COLO668 (cell line): ENCODE data around the gene NRL.

Source experiments
- DNase-seq: peaks from one replicate; lab custom pipeline; 2025; ENCODE audit not compliant: unreplicated experiment; lab: John Stamatoyannopoulos, UW

The NRL gene

DNA sequence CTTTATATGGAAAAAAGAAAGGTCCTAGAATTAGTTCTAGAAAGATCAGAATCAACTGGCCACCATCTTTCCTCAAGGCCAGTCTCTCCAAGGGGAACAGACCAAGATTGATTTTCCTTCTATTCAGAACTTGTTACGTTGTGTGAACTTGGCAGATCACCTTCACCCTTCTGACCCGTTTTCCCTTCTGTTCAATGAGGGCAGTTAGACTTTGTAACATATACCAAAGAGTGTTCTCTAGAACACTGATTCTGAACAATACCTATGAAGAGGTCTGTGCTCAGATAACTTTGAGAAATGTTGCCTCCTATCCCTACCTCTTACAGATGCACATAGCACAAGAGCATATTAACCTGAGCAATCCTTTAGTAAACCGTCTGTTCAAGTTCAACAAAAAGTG is 31.3 kb downstream of the NRL start:
- no peak for DNase-seq

DNA sequence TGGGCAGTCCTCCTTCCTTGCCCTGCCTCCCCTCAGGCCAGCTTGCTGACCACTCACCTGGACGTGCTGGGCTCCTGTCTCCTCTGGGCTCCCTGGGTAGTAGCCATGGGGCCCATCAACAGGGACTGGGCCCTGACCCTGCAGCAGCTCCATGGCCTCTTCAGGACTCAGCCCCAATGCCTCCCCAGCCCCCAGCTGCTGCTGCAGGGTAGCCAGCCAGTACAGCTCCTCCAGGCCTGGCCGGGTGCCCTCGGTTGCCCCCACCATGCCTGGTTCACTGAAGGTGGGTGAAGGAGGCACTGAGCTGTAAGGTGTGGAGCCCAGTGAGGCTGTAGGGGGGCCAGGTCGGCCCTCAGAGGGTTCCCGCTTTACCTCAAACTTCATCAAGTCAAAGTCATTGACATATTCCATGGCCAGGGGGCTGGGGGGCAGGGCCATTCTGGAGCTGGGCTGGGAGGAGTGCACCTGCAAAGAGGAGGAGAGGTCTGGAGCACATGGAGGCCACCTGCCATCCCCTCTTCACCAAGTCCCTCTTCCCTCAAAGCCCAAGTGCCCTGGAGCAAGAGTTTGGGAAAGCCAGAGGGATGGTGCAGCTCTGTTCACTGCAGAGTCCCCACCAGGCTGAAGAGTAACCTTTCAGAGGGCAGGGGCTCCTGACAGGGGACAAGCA is 32.2 kb downstream of the NRL start:
- DNase-seq, result no peak

DNA sequence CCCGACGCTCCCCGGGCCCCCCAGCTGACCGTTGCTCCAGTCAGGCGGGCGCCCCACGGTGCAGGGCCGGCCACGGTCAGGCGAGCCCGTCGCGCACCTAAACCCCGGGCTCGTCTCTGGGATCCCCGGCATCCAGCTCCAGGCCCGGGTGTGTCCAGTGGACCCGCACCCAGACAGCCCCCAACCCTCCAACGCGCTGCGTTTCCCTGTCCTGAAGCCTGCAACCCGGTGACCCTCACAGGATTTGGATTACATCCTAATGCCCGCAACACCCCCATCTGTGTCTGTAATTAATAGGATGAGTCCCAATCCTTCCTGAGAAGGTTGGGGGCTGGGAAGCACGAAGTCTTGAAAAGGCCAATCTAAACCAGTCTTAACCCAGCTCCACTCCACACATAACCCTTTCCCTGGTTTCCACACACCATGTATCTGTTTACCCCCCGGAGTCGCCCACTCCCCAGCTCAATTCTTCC is 33.0 kb downstream of the NRL start:
- DNase-seq, result no peak

DNA sequence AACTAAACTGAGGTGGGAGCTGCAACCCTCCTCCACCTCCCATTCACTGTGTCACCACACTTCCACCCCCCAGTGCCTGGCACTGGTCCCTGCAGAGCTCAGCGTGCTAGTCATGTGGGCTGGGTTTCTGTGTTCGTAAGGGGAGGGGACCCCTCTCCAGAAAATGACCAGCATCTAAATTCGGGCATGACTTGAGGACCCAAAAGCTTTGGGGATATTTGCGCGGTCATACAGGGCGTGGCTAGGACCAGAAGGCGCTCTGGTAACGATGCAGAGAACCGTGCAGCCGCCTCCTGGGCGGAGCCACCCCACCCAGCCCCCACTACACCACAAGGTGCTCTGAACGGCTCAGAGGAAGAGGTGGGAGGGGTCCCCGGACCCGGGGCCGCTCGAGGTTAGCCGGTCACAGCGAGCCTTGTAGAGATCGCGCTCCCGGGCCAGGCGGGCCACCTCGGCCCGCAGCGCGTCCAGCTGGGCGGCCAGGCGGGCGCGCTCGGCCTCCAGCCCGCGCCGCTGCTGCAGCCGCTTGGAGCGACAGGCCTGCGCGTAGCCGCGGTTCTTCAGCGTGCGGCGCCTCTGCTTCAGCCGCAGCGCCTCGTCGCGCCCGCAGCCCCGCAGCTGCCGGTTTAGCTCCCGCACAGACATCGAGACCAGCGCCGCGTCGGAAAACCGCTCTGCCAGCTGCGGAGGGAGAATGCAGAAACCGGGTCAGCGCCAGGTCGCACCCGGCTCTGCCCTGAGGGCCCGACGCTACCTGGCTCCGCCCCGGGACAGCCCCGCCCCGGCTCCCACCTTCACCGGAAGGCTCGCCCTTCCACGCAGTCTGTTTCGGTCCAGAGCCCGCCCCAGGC is 33.6 kb downstream of the NRL start:
- DNase-seq, result peak; percentile 82

DNA sequence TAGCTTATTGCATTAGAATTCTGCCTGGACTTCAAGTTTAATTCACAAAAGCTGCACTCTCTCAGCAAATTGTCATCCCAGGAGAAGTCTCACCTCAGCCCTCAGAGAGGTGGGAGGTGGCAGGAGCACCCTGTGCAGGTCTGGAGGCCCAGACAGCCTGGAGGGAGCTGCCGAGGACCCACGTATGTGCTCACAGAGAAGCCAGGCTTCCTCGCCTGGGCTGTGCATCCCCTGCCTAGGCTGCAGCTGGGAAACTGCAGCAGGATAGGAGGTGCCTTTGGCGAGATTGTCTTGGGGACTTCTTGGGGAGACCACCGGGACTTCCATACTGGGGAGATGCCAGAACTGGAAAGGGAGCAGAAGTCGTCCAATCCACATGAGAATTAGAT is 34.6 kb downstream of the NRL start:
- DNase-seq, result no peak

DNA sequence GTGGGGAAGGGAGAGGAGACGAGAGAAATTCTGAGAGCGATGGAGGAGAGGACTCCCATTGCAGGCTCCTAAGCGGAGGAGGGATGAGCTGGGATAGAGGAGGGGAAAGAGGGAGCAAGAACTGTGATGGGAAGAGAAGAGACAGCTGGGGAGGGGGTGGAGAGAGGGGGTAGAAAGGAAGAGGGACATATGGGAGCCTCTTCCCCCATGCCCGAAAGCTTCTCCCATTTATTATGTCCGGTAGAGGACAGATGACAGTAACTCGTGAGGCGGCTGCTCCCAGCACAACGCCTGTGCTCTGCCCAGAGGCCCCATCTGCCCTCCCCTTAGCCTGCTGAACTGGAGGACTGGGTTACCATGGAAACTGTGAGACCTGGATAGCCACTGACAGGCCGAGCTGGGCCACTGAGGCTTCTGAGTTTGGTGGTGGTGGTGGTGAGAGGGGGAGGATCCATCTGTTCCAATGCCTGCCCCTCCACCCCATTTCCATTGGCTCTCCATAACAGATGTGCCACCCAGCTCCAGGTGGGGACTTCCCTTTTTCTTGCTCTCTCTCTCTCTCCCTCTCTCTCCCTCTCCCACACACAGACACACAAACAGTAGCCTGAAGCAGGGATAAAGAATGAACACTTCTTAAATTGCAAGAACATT is 35.1 kb downstream of the NRL start:
- no peak for DNase-seq

DNA sequence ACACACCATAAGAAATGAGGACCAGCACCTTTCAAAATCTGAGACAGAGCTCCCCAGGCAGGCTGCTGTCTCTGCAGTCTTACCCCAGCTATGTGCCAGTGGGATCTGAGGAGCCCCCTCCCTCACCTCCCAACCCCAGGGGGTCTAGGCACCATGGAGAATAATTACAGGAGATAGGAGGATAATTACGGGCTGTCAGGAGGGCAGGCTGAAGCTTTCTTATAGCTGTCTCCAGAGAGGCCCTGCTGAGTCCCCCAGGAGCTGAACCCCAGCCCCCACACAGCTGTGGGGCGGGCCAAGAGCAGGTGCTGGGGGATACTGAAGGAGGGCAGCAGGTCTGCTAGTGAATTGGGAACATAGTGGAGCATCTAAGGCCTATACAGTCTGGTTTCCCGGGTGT is 36.6 kb downstream of the NRL start:
- DNase-seq, result no peak

DNA sequence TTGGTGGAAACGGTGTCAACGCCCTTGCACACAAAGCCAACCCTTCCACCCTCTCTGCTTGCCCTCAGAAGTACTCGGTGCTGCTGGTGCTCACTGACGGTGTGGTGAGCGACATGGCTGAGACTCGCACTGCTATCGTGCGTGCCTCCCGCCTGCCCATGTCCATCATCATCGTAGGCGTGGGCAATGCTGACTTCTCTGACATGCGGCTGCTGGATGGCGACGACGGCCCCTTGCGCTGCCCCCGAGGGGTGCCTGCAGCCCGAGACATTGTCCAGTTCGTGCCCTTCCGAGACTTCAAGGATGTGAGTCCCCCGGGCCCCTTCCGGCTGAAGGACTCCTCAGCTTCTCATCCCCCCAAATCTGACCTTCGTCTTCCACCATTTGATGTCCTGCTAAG is 37.7 kb downstream of the NRL start:
- no peak for DNase-seq

DNA sequence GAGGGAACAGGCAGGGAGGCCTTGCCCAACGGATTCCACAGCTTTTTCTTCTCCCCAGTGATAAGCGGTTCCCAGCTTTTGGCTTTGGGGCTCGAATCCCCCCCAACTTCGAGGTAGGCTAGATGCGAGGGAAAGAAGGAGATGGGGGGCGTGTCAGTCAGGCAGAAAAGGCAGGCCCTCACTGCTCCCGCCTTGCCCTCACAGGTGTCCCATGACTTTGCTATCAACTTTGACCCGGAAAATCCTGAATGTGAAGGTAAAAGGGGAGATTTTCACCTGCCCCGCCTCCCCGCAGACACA is 38.5 kb downstream of the NRL start:
- DNase-seq, result no peak

DNA sequence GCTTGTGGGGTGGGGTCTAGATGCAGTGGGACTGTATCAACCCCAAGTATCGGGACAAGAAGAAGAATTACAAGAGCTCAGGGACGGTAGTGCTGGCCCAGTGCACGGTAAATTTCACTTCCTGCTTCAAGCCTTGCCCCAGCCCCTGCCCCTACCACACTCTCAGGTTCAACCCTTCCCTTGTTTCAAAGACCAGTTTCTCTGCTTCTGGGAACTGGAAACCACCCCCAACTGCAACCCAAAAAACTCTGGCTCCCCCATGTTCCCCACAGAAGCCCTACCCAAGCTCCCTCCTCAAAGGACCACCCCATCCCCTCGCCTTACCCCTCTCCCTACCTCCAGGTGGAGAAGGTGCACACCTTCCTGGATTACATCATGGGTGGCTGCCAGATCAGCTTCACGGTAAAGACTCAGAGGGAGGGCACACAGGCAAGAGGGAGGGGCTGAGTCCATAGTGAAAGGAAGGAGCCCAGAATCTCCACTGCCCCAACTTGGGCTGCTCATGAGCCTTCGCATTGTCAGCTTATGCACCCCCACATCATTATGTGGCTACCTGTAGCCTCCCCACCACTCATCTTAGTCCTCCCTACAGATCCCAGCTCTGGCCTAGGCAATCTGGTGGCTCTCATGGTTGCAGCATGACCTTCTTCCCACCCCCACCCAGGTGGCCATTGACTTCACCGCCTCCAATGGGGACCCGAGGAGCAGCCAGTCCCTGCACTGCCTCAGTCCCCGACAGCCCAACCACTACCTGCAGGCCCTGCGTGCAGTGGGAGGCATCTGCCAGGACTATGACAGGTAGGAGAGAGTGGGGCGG is 39.1 kb downstream of the NRL start:
- no peak for DNase-seq

DNA sequence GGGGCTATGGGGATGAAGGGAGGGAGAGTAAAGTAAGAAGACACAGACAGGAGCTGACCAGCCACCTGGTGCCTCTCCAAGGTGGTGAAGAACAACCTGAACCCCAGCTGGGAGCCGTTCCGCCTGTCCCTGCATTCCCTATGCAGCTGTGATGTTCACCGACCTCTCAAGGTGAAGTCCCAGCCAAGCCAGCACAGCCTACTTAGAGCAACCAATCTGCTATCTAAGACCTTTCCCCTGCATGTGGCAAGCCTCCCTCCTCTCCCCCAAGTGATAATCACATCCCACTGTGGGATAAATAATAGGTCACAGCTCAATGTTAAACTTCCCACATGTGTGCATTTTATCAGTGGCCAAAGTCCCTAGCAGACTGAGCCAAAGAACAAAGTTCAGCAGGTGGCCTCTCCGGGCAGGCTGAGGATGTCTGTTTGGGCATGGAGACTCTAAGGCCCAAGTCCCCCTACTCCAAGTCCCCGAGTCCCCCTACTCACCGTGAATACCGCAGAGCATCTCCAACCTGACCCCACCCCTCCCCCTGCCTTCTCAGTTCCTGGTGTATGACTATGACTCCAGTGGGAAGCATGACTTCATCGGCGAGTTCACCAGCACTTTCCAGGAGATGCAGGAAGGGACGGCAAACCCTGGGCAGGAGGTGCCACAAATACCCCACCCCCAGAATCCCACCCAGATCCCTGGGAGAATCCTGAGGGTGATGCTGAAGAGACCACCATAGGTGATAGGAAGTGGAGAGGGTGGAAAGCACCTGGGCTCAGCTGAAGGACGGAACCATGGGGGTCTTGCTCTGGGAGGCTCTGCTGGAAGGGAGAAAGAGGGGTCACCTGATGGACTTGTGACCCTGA is 39.9 kb downstream of the NRL start:
- no peak for DNase-seq

DNA sequence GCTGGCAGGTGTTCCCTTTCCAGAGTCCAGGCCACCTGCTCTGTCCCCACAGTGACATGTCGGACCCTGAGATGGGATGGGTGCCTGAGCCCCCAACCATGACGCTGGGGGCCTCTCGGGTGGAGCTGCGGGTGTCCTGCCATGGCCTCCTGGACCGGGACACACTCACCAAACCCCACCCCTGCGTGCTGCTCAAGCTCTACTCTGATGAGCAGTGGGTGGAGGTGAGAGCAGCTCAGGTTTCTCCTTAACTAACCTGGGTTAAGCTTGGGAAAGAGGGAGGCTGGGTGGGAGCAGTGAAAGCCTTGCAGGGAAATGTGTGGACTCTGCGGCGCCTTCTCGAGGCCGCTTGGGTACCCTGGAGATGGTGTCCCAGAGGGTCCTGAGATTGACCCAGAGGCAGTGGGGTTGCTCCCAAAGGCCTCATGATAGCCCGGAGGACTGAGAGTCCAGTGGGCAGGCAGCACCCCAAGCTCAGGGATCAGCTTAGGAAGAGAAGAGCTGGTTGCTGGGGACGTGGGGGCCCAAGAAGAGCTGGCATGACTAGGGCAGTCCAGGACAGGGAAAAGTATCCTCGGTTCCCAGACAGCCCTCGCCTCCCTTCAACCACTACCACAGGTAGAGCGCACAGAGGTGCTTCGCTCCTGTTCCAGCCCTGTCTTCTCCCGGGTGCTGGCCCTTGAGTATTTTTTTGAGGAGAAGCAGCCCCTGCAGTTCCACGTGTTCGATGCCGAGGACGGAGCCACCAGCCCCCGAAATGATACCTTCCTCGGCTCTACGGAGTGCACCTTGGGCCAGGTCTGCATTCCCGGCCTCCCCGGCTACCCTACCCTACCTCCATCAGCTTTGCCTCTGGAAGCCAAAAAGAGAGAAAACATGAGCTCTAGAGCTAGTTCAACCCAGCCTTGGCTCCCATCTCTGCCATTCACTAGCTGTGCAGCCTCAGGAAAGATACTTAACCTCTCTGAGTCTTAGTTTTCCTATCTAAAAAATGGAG is 41.6 kb downstream of the NRL start:
- no peak for DNase-seq

DNA sequence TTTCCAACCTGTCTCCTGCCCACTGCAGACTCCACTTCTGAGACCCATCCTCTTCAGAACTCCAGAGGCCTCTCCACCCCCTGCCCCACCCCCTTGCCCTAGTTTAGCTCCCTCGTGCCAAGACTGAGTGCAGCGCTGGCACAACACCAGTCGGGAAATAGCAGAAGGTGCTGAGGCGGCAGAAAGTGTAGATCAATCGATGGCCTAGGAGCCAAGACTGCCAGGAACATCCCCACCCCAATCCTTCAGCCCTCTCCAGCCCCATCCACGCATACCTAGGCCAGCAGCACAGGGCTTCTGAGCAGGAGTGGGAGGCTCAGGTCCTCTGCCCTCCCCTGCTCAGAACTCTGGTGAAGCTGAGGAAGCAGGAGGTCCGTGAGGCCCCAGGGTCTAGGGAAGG is 42.3 kb downstream of the NRL start:
- no peak for DNase-seq

DNA sequence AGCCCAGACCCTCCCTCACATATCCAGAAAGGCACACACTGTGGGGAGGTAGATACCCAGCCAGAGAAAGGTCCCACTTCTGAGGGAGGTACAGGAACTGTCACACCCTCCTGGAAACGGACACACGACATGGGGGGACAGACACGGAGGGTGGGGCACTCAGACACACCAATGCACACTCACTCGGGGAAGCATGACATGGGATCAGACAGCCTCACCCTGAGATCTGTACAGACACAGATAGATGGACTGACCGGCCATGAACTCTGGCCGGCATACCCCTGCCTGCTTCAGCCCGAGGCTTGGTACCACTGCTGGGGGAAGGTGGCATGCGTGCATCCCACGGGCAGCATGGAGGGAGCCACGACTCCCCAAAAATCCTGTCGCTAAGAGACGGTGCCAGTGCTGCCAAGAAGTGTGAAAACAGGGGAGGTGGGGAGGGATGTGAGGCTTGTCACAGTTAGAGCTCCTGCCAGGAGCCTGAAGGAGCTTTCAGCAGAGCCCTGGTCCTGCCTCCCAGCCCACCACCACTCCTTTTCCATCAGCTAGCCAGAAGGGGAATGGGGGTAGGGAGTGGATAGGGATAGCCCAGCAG is 42.8 kb downstream of the NRL start:
- DNase-seq, result no peak

DNA sequence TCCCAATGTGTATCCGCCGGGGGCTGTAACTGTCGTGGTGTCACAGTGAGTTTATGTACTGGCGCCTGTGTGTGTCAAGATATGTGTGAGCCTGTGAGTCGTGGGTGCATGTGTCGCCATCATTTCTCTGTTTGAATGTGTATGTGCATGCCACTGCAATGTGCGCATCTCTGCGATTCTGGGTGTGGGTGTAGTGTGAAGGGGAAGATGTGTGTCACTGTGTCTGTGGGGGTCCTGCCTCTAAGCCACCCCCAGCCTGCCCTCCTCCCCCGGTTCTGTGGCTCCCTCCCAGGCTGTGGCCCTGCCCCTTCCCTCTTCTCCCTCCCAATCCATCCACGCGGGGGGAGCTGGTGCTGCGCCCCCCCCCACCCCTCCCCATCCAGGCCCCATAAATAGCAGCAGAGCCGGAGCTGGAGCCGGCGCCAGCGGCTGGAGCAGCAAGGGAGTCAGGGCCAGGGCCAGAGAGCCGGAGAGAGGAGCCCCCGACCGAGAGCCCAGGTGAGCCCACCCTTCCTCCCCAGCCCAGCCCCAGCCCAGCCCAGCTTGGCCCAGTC is 43.5 kb downstream of the NRL start, which contains the start of gene CPNE6:
Gene CPNE6 (plus strand): TSS at position 419 of the 554 bp plus-strand sequence. CDS start 1,375 bp downstream, outside the sequence.
- no peak for DNase-seq

DNA sequence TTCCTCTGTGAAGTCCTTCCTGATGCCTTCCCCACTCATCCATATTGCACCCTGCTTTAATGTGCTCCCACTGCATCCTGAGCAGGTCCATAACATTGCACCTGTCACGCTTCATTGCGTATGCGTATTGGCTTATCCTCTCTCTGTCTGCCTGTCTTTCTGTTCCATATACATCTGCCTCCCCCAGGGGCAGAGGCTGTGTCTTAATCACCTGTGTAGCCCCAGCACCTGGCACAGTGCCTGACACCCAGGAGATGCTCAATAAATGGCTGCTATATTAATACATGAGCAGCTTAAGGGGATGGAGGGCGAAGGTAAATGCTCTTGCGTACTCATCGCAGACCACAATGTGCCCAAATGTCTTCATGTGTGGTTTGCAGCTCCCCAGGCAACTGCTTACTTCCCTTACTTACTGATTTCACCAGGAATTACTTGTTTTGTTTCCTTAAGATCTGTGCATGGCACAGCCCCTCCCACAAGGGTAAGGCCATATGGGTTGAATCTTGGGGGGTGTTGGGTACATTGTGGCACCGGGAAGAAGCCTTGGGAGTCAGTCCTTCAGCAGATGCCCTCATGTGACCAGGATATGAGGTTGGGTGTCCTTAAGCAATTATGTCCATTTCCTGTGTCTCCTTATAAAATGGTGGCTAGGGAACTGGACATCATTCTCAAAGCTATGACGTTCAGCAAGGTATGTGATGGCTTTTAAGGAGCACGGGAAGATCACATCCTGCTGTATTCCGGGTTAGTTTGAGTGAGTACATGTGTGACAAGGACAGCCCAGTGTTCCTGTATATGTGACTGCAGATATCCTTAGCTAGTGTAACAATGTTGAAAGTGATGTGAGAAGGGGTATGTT is 44.2 kb downstream of the NRL start:
- DNase-seq, result peak; percentile 84

DNA sequence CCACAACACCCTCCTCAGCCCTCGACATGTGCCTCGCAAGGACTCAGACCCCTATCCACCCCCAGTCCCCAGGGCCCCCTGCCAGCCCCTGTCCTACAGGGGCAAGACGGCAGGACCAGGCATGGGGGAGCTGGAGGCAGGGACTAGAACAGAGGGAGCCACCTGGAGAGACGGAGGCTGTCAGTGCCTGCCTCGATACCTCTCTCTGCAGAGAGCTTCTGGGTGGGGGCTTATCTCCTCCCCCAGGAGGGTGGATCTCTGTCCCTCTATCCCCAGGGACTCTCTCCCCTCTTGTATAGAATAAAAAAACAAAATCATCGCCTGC is 45.4 kb downstream of the NRL start:
- no peak for DNase-seq
